Epidermal melanocyte (primary cell): ENCODE data around the gene OR10G3.
"Not testable (repeated sequence)": the region's sequence is repeated elsewhere in the genome, so short reads cannot be mapped to it uniquely, and the experiment has no call there.

Source experiments
- DNase-seq: peaks from one replicate; pipeline ENCODE4 v3.0.0; 2011; ENCODE audit warnings: low spot score; ENCODE audit not compliant: insufficient read length

OR10G3 gene

GRCh38 chr14:21579976-21580375 lies at the start of gene OR10G3:
OR10G3 (minus strand) TSS chr14:21580076; CDS start chr14:21570744, 9,332 bp downstream.
- DNase-seq: no peak

GRCh38 chr14:21626491-21627230 lies 46.8 kb upstream of the OR10G3 start:
- no peak for DNase-seq

GRCh38 chr14:21617614-21618013 lies 37.7 kb upstream of the OR10G3 start:
- DNase-seq: no peak

GRCh38 chr14:21614240-21614639 lies 34.4 kb upstream of the OR10G3 start:
- no peak for DNase-seq

- DNase-seq: no peak
Observed at GRCh38 chr14:21612324-21612723, 32.4 kb upstream of the OR10G3 start.

- DNase-seq: not testable (repeated sequence)
Observed at GRCh38 chr14:21602181-21602580, 22.3 kb upstream of the OR10G3 start.

- no peak for DNase-seq
Observed at GRCh38 chr14:21589317-21589716, 9.4 kb upstream of the OR10G3 start.

GRCh38 chr14:21575661-21576060 lies 4.2 kb downstream of the OR10G3 start:
- no peak for DNase-seq

- no peak for DNase-seq
Observed at GRCh38 chr14:21572604-21573003, 7.3 kb downstream of the OR10G3 start.

GRCh38 chr14:21558703-21559170 lies 21.1 kb downstream of the OR10G3 start:
- no peak for DNase-seq

- DNase-seq: peak; percentile 75
Observed at GRCh38 chr14:21557084-21557901, 22.6 kb downstream of the OR10G3 start.

GRCh38 chr14:21556378-21557083 lies 23.3 kb downstream of the OR10G3 start:
- DNase-seq: no peak

GRCh38 chr14:21553266-21553665 lies 26.6 kb downstream of the OR10G3 start:
- no peak for DNase-seq

GRCh38 chr14:21544588-21544987 lies 35.3 kb downstream of the OR10G3 start:
- DNase-seq: not testable (repeated sequence)

GRCh38 chr14:21543963-21544362 lies 35.9 kb downstream of the OR10G3 start:
- DNase-seq: no peak

- DNase-seq: no peak
Observed at GRCh38 chr14:21543521-21543960, 36.3 kb downstream of the OR10G3 start.

- no peak for DNase-seq
Observed at GRCh38 chr14:21541413-21542074, 38.3 kb downstream of the OR10G3 start.

- DNase-seq: no peak
Observed at GRCh38 chr14:21539189-21539940, 40.5 kb downstream of the OR10G3 start.

- DNase-seq: no peak
Observed at GRCh38 chr14:21537090-21537424, 42.8 kb downstream of the OR10G3 start.

- no peak for DNase-seq
Observed at GRCh38 chr14:21536418-21537089, 43.3 kb downstream of the OR10G3 start.
